Suprapubic skin (tissue), 4 donors: ENCODE measurements around the gene CCM2. TPM values are rescaled to one million over a fixed set of nuclear protein-coding genes. Genes with fewer than 3 reads are reported as not detected.
"Not testable (repeated sequence)": the region's sequence is repeated elsewhere in the genome, so short reads cannot be mapped to it uniquely, and the experiment has no call there.

Source experiments
- DNase-seq, 2 donors: peaks; one replicate each; pipeline ENCODE4 v3.0.0-alpha.2; 2019; ENCODE audit warnings: low spot score in 2 of 2
- H3K27ac ChIP-seq: fragments of 200-600 bp; sonication (generic); one replicate; pipeline ENCODE4 v1.5.1; 2019
- H3K27me3 ChIP-seq: fragments of 200-600 bp; sonication (generic); one replicate; pipeline ENCODE4 v1.5.1; 2019
- H3K36me3 ChIP-seq: fragments of 200-600 bp; sonication (generic); one replicate; pipeline ENCODE4 v1.5.1; 2019
- H3K4me1 ChIP-seq: fragments of 200-600 bp; sonication (generic); one replicate; pipeline ENCODE4 v1.5.1; 2019
- H3K4me3 ChIP-seq: fragments of 200-600 bp; sonication (generic); one replicate; pipeline ENCODE4 v1.5.1; 2019; ENCODE audit warnings: mild to moderate bottlenecking
- H3K9me3 ChIP-seq: fragments of 200-600 bp; sonication (generic); one replicate; pipeline ENCODE4 v1.5.1; 2019
- EP300 ChIP-seq: sonication (generic); formaldehyde crosslinking; IDR thresholded peaks from one replicate; pipeline ENCODE4 v1.6.1; 2017; ENCODE audit warnings: antibody characterized with exemption
- POLR2A ChIP-seq, 2 donors: fragments of 450-650 bp; IDR thresholded peaks; one replicate each; pipeline ENCODE4 v1.6.1; 2017; ENCODE audit warnings: antibody characterized with exemption in 2 of 2, mild to moderate bottlenecking in 2 of 2, moderate library complexity in 2 of 2
- POLR2AphosphoS5 ChIP-seq, 3 donors: sonication (generic); formaldehyde crosslinking; IDR thresholded peaks; one replicate each; pipeline ENCODE4 v1.6.1; 2017; ENCODE audit warnings: antibody characterized with exemption in 3 of 3
- WGBS: methylation state at CpG from one replicate; pipeline ENCODE4 v1.1.5; 2018; 5-methylcytosine and 5-hydroxymethylcytosine counted together
- total RNA-seq, 4 donors: library from RNA; depleted of rRNA; stranded (reverse); fragments of >200 nt; gene quantifications; one replicate each; pipeline ENCODE4 v1.1.0, GENCODE V29; 2016
- TF ChIP-seq, protein P1 (sequence below), 2 donors: fragments of 200-600 bp in 1 of 2; fragments of 450-650 bp in 1 of 2; sonication (generic) in 1 of 2; IDR thresholded peaks; one replicate each; pipeline ENCODE4 v1.5.1; 2016 to 2019; ENCODE audit warnings: antibody characterized with exemption in 2 of 2, mild to moderate bottlenecking in 1 of 2, moderate library complexity in 1 of 2

CCM2 gene
- total RNA-seq, 4 donors from 2014 or later: 34.3 to 42.3 (median 35.9) TPM

DNA sequence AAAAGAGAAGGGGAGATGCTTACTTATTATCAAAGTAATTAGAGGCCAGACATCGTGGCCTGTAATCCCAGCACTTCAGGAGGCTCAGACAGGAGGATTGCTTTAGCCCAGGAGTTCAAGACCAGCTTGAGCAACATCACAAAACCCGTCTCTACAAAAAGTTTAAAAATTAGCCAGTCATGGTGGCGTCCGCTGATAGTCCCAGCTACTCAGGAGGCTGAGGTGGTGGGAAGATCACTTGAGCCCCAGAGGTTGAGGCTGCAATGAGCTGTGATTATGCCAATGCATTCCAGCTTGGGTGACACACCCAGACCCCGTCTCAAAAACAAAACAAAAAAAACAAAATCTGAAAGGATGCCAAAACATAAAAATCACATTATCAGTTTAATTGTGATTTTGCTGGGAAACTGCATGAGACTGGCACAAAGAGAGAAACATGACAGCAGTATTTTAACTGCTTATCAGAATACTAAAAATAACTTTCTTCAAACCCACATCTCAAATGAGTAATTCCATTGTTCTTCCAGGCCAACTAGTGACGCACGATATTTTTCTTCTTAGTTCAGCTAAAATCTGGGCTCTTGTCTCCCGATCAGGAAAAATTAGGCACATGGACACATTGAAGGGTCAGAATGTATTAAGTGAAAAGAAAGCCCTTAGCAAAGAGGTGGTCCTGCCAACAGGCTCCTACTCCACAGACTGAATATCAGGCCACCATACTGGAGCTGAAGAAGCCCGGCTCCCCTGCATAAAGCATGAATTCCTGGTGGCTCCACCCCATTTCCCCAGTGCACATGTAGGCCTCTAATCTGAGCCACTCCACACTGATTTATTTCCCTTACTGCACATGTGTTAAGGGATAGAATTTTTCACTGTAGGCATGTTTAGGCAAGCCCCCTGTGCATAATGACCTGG is 9.6 kb upstream of the CCM2 start:
- H3K9me3 ChIP-seq: no peaks in the 10 kb centered on the region
- H3K27ac ChIP-seq: peak overlapping the region; percentile 55
- no peaks in the 10 kb centered on the region for H3K27me3 ChIP-seq
- peaks cover 36% of the 10 kb centered on the region for H3K4me1 ChIP-seq
- TF ChIP-seq POLR2AphosphoS5 (IDR thresholded peaks at IDR 0.05): no peak
- H3K36me3 ChIP-seq: no peaks in the 10 kb centered on the region
- H3K4me3 ChIP-seq: no peak overlapping the region
- DNase-seq: no peak
- 58% methylated on average over 9 of the region's 9 CpGs for WGBS

DNA sequence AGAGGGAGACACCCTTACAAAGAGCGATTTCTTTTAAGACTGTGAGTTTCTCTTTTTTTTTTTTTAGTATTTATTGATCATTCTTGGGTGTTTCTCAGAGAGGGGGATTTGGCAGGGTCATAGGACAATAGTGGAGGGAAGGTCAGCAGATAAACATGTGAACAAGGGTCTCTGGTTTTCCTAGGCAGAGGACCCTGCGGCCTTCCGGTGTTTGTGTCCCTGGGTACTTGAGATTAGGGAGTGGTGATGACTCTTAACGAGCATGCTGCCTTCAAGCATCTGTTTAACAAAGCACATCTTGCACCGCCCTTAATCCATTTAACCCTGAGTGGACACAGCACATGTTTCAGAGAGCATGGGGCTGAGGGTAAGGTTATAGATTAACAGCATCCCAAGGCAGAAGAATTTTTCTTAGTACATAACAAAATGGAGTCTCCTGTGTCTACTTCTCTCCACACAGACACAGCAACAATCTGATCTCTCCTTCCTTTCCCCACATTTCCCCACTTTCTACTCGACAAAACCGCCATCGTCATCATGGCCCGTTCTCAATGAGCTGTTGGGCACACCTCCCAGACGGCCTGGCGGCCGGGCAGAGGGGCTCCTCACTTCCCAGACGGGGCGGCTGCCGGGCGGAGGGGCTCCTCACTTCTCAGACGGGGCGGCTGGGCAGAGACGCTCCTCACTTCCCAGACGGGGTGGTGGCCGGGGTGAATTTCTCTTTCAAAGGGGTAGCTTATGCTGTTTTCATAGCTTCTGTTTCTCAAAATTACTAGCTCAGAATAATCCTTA is 7.8 kb upstream of the CCM2 start:
- 85% methylated on average over 21 of the region's 21 CpGs for WGBS
- H3K4me1 ChIP-seq: peaks cover 23% of the 10 kb centered on the region
- not testable (repeated sequence) for DNase-seq, H3K9me3 ChIP-seq, H3K27ac ChIP-seq, H3K27me3 ChIP-seq, H3K36me3 ChIP-seq, H3K4me3 ChIP-seq

DNA sequence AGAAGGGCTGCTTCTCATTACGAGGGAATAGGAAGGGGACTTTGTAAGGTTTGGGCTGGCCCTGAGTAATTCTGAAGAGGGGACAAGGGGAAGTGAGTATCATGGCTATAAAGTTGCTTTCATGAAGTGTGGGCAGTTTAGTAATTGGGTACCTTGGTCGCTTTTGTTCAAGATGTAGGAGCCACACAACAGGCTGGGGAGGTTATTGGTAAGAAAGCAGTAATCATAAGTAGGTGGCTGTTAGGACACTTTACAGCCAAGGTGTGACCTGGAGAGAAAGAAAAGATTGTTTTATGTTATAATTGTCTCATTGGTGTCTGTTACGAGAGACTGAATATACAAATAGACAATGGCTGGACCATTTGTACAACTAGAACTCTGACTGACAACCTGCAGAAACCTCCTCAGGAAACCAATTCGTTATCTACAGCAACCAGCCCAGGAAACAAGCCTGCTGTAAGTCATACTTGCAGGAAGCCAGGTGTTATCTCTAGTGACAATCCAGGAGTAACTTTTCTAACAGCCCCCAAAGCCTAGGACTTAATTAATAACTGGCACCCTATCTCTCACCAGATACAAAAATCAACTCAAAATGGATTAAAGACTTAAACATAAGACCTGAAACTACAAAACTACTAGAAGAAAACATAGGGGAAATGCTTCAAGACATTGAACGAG is 5.0 kb upstream of the CCM2 start:
- DNase-seq: no peak
- Histone ChIP-seq H3K27ac (no peak overlapping the region), H3K4me3 (no peak overlapping the region), H3K9me3 (no peaks in the 10 kb centered on the region), H3K27me3 (no peaks in the 10 kb centered on the region), H3K36me3 (no peaks in the 10 kb centered on the region), H3K4me1 (peaks cover 22% of the 10 kb centered on the region)
- 80% methylated on average over 5 of the region's 5 CpGs for WGBS
- TF ChIP-seq EP300: no peak

DNA sequence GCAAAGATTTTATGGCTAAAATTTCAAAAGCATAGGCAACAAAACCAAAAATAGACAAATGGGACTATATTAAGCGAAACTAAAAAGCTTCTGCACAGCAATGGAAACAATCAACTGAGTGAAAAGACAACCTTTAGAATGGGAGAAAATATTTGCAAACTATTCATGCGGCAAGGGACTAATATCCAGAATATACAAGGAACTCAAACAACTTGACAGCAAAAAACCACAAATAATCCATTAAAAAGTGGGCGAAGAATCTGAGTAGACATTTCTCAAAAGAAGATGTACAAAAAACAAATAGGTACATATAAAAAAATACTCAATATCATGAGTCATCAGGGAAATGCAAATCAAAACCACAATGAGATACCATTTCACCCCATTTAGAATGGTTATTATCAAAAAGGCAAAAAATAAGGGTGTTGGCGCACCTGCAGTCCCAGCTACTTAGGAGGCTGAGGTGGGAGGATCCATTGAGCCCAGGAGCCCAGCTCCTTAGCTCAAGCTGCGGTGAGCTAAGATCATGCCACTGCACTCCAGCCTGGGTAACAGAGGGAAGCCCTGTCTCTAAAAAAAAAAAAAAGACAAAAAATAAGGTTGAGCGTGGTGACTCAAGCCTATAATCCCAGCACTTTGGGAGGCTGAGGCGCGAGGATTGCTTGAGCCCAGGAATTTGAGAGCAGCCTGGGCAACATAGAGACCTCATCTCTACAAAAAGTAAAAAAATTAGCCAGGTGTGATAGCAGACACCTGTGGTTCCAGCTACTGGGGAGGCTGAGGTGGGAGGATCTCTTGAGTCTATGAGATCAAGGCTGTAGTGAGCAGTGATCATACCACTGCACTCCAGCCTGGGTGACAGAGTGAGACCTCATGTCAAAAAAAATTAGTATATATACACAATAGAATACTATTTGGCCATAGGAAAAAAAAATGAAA is 4.2 kb upstream of the CCM2 start:
- Histone ChIP-seq H3K36me3 (no peaks in the 10 kb centered on the region), H3K9me3 (no peaks in the 10 kb centered on the region), H3K4me1 (peaks cover 18% of the 10 kb centered on the region), H3K4me3 (no peak overlapping the region), H3K27ac (no peak overlapping the region), H3K27me3 (no peaks in the 10 kb centered on the region)
- WGBS: 90% methylated on average over 8 of the region's 8 CpGs
- no peak for DNase-seq
- TF ChIP-seq EP300 (no peak), POLR2A (IDR thresholded peaks at IDR 0.05) (no peak), POLR2AphosphoS5 (IDR thresholded peaks at IDR 0.05) (no peak)
- TF ChIP-seq, protein P1, sequence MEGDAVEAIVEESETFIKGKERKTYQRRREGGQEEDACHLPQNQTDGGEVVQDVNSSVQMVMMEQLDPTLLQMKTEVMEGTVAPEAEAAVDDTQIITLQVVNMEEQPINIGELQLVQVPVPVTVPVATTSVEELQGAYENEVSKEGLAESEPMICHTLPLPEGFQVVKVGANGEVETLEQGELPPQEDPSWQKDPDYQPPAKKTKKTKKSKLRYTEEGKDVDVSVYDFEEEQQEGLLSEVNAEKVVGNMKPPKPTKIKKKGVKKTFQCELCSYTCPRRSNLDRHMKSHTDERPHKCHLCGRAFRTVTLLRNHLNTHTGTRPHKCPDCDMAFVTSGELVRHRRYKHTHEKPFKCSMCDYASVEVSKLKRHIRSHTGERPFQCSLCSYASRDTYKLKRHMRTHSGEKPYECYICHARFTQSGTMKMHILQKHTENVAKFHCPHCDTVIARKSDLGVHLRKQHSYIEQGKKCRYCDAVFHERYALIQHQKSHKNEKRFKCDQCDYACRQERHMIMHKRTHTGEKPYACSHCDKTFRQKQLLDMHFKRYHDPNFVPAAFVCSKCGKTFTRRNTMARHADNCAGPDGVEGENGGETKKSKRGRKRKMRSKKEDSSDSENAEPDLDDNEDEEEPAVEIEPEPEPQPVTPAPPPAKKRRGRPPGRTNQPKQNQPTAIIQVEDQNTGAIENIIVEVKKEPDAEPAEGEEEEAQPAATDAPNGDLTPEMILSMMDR (IDR thresholded peaks at IDR 0.05): no peak

DNA sequence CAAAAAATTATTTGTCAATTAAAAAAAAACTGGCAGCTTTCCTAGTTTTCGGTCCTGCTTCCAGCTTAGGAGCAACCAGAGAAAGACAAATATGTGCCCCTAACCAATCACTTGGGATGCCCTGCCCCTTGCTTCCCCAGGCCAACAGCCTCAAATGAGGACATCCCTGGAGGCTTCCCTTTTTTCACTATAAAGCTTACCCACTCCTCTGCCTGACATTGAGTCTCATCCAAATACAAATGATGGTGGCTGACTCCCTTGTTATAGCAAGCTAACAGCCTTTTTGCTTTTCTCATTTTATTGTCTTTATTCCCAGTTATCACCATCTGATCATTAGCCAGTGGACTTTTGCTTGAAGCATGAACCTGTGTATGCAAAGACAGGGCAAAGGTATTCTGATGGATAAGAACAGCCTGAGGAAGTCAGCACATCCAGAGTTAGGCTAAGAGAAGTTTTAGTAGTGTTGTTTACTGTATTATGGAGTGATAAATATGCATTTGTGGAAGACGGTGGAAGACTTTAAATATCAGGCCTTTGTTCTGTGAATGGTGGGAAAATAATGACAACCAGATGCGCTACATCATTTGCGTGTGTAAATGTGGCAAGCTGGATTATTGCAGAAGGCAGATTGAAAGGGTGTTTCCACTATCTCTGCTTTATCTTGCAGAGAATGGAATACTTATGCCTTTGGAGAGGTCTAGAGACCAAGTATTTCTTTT is 1.7 kb upstream of the CCM2 start:
- Histone ChIP-seq H3K27ac (peak overlapping the region; percentile 5), H3K4me1 (peaks cover 32% of the 10 kb centered on the region), H3K27me3 (no peaks in the 10 kb centered on the region), H3K9me3 (no peaks in the 10 kb centered on the region), H3K36me3 (no peaks in the 10 kb centered on the region), H3K4me3 (peak overlapping the region; percentile 86)
- 75% methylated on average over 4 of the region's 4 CpGs for WGBS
- TF ChIP-seq POLR2AphosphoS5 (IDR thresholded peaks at IDR 0.05) (no peak), POLR2A (IDR thresholded peaks at IDR 0.05) (no peak), EP300 (no peak)
- TF ChIP-seq, protein P1 (IDR thresholded peaks at IDR 0.05): no peak
- no peak for DNase-seq
